ENCODE measurements around the gene PEBP1.
"Not testable (repeated sequence)": the region's sequence is repeated elsewhere in the genome, so short reads cannot be mapped to it uniquely, and the experiment has no call there.

PEBP1 gene

GRCh38 chr12:118135788-118136558, at the start of gene PEBP1:
TSS of gene PEBP1 (plus strand) at chr12:118136124. CDS start at chr12:118136210, 86 bp downstream.
- DNase-seq, result peak; percentile 91

- no peak for DNase-seq
These were observed 46.1 kb upstream of the PEBP1 start for GRCh38 chr12:118089782-118090181.

GRCh38 chr12:118094039-118094438, 41.9 kb upstream of the PEBP1 start:
- DNase-seq, result no peak

- DNase-seq, result no peak
These were observed 37.5 kb upstream of the PEBP1 start for GRCh38 chr12:118098401-118098800.

- DNase-seq, result no peak
These were observed 36.8 kb upstream of the PEBP1 start for GRCh38 chr12:118098911-118099671.

GRCh38 chr12:118101051-118101450, 34.9 kb upstream of the PEBP1 start:
- DNase-seq, result no peak

- DNase-seq, result no peak
These were observed 33.9 kb upstream of the PEBP1 start for GRCh38 chr12:118102070-118102469.

GRCh38 chr12:118102609-118103008, 33.3 kb upstream of the PEBP1 start:
- no peak for DNase-seq

- no peak for DNase-seq
These were observed 32.7 kb upstream of the PEBP1 start for GRCh38 chr12:118103201-118103600.

GRCh38 chr12:118103601-118104382, 32.1 kb upstream of the PEBP1 start, which contains the start of gene VSIG10:
TSS of gene VSIG10 (minus strand) at chr12:118104011. CDS start at chr12:118103671, 340 bp downstream.
- DNase-seq, result peak; percentile 20

- DNase-seq, result no peak
These were observed 28.9 kb upstream of the PEBP1 start for GRCh38 chr12:118107011-118107410.

GRCh38 chr12:118107694-118108093, 28.2 kb upstream of the PEBP1 start:
- no peak for DNase-seq

- no peak for DNase-seq
These were observed 26.8 kb upstream of the PEBP1 start for GRCh38 chr12:118109088-118109487.

- DNase-seq, result no peak
These were observed 16.5 kb upstream of the PEBP1 start for GRCh38 chr12:118119449-118119879.

GRCh38 chr12:118120579-118121363, 15.2 kb upstream of the PEBP1 start:
- DNase-seq, result peak; percentile 39

GRCh38 chr12:118122264-118122663, 13.7 kb upstream of the PEBP1 start:
- no peak for DNase-seq

- DNase-seq, result no peak
These were observed 11.5 kb upstream of the PEBP1 start for GRCh38 chr12:118124333-118124874.

- no peak for DNase-seq
These were observed 10.2 kb upstream of the PEBP1 start for GRCh38 chr12:118125743-118126118.

GRCh38 chr12:118126119-118126757, 9.7 kb upstream of the PEBP1 start:
- no peak for DNase-seq

- no peak for DNase-seq
These were observed 8.1 kb upstream of the PEBP1 start for GRCh38 chr12:118127867-118128266.

GRCh38 chr12:118129436-118129835, 6.5 kb upstream of the PEBP1 start:
- DNase-seq, result not testable (repeated sequence)
